Bronchial epithelial cell (primary cell): ENCODE results near the gene KDM1A. TPM values are rescaled to one million over a fixed set of nuclear protein-coding genes. Genes with fewer than 3 reads are reported as not detected.
A peak's percentile ranks its signal among the peaks of the same experiment; 100 is the strongest.

Experiments
- DNase-seq: peaks from one replicate; pipeline ENCODE4 v3.0.0-alpha.2; 2010; ENCODE audit warnings: low read depth
- FAIRE-seq: peaks from 2 replicates; lab custom pipeline; 2011; peaks lifted over from hg19 to GRCh38; lab: Jason Lieb, UNC
- H3K27me3 ChIP-seq: 2 replicates; pipeline ENCODE4 v1.5.1; 2011; ENCODE audit warnings: low read length; ENCODE audit not compliant: control insufficient read depth, insufficient read depth
- H3K36me3 ChIP-seq: 2 replicates; pipeline ENCODE4 v1.5.1; 2011; ENCODE audit warnings: low read length; ENCODE audit not compliant: control insufficient read depth, insufficient read depth
- H3K4me3 ChIP-seq: 2 replicates; pipeline ENCODE4 v1.5.1; 2011; ENCODE audit warnings: mild to moderate bottlenecking, low read depth, low read length, control low read depth
- CTCF ChIP-seq: IDR thresholded peaks from 2 replicates; pipeline ENCODE4 v1.5.1; 2011; ENCODE audit warnings: mild to moderate bottlenecking, moderate library complexity, low read length, control low read depth, inconsistent platforms; ENCODE audit not compliant: insufficient read depth, severe bottlenecking
- total RNA-seq: library from RNA; depleted of rRNA; stranded (reverse); fragments of >200 nt; gene quantifications from 2 replicates; pipeline ENCODE4 v1.2.1, GENCODE V29; 2014

The KDM1A gene
- total RNA-seq, 1 donor from 2014 or later: 71.1 TPM

DNA sequence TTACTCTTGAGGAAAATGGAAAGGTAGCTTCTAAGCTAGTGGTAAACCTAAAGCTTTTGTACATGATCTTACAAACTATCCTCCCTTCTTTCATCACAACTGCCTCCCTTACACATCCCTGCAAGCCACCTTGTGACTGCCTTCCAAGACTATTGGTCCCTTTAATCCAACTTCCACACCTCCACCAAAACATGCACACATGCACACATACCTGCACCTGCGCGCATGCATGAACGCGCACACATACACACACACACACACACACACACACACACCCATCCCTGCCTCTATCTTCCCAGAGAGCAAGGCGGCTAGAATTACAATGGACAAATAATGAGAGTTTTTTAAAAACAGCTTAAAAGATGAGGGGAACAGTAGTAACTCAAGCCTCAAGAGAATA is 91.1 kb downstream of the KDM1A start:
- DNase-seq (no peak), FAIRE-seq (no peak)
- H3K36me3 ChIP-seq: peaks cover 5% of the 10 kb centered on the region
- no peaks in the 10 kb centered on the region for H3K27me3 ChIP-seq
- no peak for TF ChIP-seq CTCF
- no peak overlapping the region for H3K4me3 ChIP-seq

DNA sequence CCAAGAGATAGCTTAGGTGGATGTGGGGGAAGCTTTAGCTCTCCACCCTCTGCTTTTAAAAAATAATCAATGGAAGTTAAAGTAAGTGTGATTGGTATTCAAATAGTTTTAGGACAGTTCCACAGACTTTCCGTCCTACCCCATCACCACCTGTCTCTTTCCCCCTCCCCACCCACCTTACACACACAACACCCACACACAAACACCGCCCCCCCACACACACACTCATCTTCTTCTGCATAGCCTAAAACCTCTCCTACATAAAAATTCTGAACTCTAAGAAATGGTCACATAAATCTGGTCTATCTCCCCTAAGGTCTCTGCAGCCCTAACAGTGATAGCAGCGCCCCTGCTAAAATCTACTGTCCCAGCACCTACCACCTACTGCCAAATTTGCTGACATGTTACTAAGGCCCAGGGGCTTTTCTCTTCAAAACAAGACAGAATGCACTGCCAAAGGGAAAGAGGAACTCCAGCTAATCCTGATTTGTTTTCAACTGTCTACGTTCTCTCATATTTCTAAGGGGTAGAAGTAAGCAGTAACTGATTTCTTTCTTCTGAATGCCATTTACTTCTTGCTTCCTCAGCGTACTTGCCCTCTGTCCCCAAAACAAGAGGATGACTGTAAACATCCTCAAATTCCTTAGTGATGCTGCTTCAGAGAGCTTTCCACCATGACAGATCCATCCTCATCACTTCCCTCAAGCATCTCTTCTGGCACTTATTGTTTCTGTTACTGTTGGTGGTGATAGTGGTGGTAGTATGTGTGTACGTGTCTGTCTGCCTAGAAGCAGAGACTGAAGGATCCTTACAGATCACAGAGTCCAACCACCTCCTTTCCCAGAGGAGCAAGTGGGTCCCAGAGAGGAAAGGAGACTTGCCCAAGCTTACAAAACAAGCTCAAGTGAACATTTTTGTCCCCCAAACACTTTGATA is 92.6 kb downstream of the KDM1A start:
- no peak overlapping the region for H3K4me3 ChIP-seq
- FAIRE-seq (no peak), DNase-seq (no peak)
- no peak for TF ChIP-seq CTCF
- H3K36me3 ChIP-seq: peaks cover 4% of the 10 kb centered on the region
- no peaks in the 10 kb centered on the region for H3K27me3 ChIP-seq

DNA sequence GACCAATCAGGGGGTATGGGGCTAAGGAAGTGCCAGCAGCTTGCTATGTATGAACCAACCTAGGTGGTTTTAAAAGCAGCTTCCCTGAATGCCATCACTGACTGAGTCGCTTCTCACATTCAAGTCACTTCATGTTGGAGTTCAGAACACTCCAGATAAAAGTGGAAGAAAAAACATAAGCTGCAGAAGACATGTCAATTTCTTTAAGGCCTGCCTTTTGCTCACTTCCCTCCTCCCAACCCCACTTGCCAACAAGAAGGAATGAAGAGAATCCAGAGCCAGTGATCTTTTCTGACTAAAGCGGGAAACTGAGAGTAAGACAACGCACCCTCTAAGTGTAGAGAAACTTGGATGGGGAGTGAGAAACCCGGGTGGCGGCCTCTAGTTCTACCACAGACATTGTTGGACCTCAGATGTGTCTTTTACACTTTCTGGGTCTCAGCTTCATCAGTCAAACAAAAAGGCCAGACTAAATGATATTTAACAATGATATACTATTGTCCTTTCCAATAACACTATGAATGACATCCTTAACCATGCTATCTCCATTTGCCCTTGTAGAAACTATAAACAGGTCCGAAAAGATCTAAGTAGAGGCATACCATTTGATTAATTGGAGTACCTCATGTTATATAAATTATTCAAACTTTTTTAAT is 95.3 kb downstream of the KDM1A start:
- Histone ChIP-seq H3K27me3 (no peaks in the 10 kb centered on the region), H3K4me3 (no peak overlapping the region), H3K36me3 (no peaks in the 10 kb centered on the region)
- DNase-seq: peak; percentile 77
- no peak for FAIRE-seq
- no peak for TF ChIP-seq CTCF

GRCh38 chr1:23116216-23116836 is 97.1 kb downstream of the KDM1A start:
- no peak for FAIRE-seq

More at GRCh38 chr1:23116216-23116836, 97.1 kb downstream of the KDM1A start:
- no peak overlapping the region for H3K4me3 ChIP-seq
- no peak for DNase-seq
- TF ChIP-seq CTCF: no peak
- no peaks in the 10 kb centered on the region for H3K36me3 ChIP-seq
- H3K27me3 ChIP-seq: no peaks in the 10 kb centered on the region
